ENCODE data around the gene TGOLN2.
"Not testable (repeated sequence)": the region's sequence is repeated elsewhere in the genome, so short reads cannot be mapped to it uniquely, and the experiment has no call there.

The TGOLN2 gene

DNA sequence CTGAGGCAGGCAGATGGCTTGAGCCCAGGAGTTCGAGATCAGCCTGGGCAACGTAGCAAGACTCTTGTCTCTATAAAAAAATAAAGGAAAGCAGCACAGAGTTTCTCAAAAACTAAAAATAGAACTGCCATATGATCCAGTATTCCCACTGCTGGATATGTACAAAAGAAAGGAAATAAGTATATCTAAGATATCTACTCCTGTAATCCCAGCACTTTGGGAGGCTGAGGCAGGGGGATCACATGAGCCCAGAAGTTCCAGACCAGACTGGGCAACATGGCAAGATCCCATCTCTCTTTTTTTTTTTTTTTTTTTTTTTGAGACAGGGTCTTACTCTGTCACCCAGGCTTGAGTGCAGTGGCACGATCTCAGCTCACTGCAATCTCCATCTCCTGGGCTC is 1.9 kb upstream of the TGOLN2 start:
- peaks cover 12 to 20% of the 10 kb centered on the region in 2 donors for H3K4me1 ChIP-seq (ENCODE audit: control insufficient read depth in 2 of 2, insufficient read depth in 1 of 2, low read depth in 1 of 2, low read length in 2 of 2)
- no CpG with 5 or more reads among the region's 3 CpGs for WGBS, 2 donors (ENCODE audit: extremely low coverage in 2 of 2, insufficient read length in 2 of 2, insufficient replicate concordance in 1 of 2)
- H3K9me3 ChIP-seq (replicated peaks in 1 of 2; ENCODE audit: control insufficient read depth in 2 of 2, insufficient read depth in 1 of 2, low read depth in 1 of 2, low read length in 2 of 2); H2AK5ac ChIP-seq (ENCODE audit: low read depth, low read length); H3K9ac ChIP-seq (ENCODE audit: low read depth, low read length, poor library complexity); H3K79me1 ChIP-seq (ENCODE audit: low read depth, low read length); H2BK5ac ChIP-seq (ENCODE audit: low read length); DNase-seq (ENCODE audit: low spot score); H2BK12ac ChIP-seq (ENCODE audit: low read length); H2BK120ac ChIP-seq (ENCODE audit: low read depth, low read length); H3K27me3 ChIP-seq (ENCODE audit: control insufficient read depth in 3 of 3, insufficient read depth in 3 of 3, low read depth in 1 of 3, low read length in 3 of 3); H4K91ac ChIP-seq (ENCODE audit: low read depth, low read length, poor library complexity); H3K18ac ChIP-seq (ENCODE audit: low read length); H3K27ac ChIP-seq (replicated peaks; ENCODE audit: low read length); H2BK15ac ChIP-seq (ENCODE audit: low read length); H3K23ac ChIP-seq (ENCODE audit: low read depth, low read length, poor library complexity); H3K4ac ChIP-seq (ENCODE audit: low read length); H3K14ac ChIP-seq (ENCODE audit: low read length); H3K4me3 ChIP-seq (ENCODE audit: low read length in 2 of 2); H3K4me2 ChIP-seq (ENCODE audit: insufficient read depth, low read length, poor library complexity, severe bottlenecking); H4K8ac ChIP-seq (ENCODE audit: low read depth, low read length); H2AFZ ChIP-seq (ENCODE audit: low read length): not testable (repeated sequence)
- peaks cover 4 to 25% of the 10 kb centered on the region in 2 donors for H3K36me3 ChIP-seq (replicated peaks in 1 of 2; ENCODE audit: control insufficient read depth in 2 of 2, insufficient read depth in 2 of 2, low read length in 2 of 2)

DNA sequence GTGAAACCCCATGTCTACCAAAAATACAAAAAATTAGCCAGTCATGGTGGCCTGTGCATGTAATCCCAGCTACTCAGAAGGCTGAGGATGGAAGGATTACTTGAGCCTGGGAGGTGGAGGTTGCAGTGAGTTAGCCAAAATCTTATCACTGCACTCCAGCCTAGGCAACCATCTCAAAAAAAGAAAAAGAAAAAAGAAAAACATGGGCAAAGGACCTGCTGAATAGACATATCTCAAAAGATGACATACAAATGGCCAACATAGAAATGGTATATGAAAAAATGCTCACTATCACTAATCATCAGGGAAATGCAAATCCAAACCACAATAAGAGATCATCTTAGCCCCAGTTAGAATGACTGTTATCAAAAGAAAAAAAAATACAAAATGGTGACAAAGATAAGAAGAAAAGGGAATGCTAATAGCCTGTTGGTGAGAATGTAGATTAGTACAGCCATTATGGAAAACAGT is 1.4 kb upstream of the TGOLN2 start:
- no peaks in the 10 kb centered on the region for H3K27me3 ChIP-seq (ENCODE audit: control insufficient read depth in 3 of 3, insufficient read depth in 3 of 3, low read depth in 1 of 3, low read length in 3 of 3)
- H2BK15ac ChIP-seq (ENCODE audit: low read length) = no peak overlapping the region
- H3K4me1 ChIP-seq (ENCODE audit: control insufficient read depth in 2 of 2, insufficient read depth in 1 of 2, low read depth in 1 of 2, low read length in 2 of 2) = peaks cover 12 to 20% of the 10 kb centered on the region in 2 donors
- H2AK5ac ChIP-seq (ENCODE audit: low read depth, low read length) = no peak overlapping the region
- no peak overlapping the region for H3K9ac ChIP-seq (ENCODE audit: low read depth, low read length, poor library complexity)
- H4K91ac ChIP-seq (ENCODE audit: low read depth, low read length, poor library complexity) = no peak overlapping the region
- no peak overlapping the region for H3K4me3 ChIP-seq (ENCODE audit: low read length in 2 of 2)
- no peak overlapping the region for H3K27ac ChIP-seq (replicated peaks; ENCODE audit: low read length)
- peaks cover 9% of the 10 kb centered on the region for H3K79me1 ChIP-seq (ENCODE audit: low read depth, low read length)
- peaks cover 8 to 30% of the 10 kb centered on the region in 2 donors for H3K36me3 ChIP-seq (replicated peaks in 1 of 2; ENCODE audit: control insufficient read depth in 2 of 2, insufficient read depth in 2 of 2, low read length in 2 of 2)
- no peak overlapping the region for H3K4ac ChIP-seq (ENCODE audit: low read length)
- H4K8ac ChIP-seq (ENCODE audit: low read depth, low read length) = no peak overlapping the region
- DNase-seq (ENCODE audit: low spot score) = no peak
- no peak overlapping the region for H2BK5ac ChIP-seq (ENCODE audit: low read length)
- H3K23ac ChIP-seq (ENCODE audit: low read depth, low read length, poor library complexity) = no peak overlapping the region
- no peak overlapping the region for H2AFZ ChIP-seq (ENCODE audit: low read length)
- H3K4me2 ChIP-seq (ENCODE audit: insufficient read depth, low read length, poor library complexity, severe bottlenecking) = no peak overlapping the region
- no peak overlapping the region for H3K14ac ChIP-seq (ENCODE audit: low read length)
- no peak overlapping the region for H2BK12ac ChIP-seq (ENCODE audit: low read length)
- H2BK120ac ChIP-seq (ENCODE audit: low read depth, low read length) = no peak overlapping the region
- no peaks in the 10 kb centered on the region for H3K9me3 ChIP-seq (replicated peaks in 1 of 2; ENCODE audit: control insufficient read depth in 2 of 2, insufficient read depth in 1 of 2, low read depth in 1 of 2, low read length in 2 of 2)
- H3K18ac ChIP-seq (ENCODE audit: low read length) = no peak overlapping the region

DNA sequence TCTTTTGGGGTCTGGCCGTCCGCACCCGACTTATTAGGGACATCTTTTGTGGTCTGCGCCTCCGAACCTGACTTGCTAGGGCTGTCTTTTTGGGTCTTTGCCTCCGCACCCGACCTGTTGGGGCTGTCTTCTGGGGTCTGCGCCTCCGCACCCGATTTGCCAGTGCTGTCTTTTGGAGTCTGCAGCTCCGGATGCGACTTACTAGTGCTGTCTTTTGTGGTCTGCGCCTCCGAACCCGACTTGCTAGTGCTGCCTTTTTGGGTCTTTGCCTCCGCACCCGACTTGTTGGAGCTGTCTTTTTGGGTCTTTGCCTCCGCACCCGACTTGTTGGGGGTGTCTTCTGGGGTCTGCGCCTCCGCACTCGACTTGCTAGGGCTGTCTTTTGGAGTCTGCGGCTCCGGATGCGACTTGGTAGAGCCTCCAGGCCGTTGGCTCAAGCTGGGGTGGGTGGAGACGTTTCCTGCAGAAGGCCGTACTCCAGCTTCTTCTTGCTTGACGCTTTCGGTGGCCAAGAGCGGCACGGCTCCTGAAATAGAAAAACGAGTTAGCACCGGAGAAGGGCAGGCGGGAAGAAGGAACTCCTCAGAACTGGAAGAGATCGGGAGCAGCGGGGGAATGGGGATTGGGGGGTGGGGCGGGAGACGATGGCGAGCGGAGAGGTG is 498 bp downstream of the TGOLN2 start:
- no peak overlapping the region for H2BK12ac ChIP-seq (ENCODE audit: low read length)
- WGBS, 2 donors (ENCODE audit: extremely low coverage in 2 of 2, insufficient read length in 2 of 2, insufficient replicate concordance in 1 of 2) = no CpG with 5 or more reads among the region's 41 CpGs
- no peak overlapping the region for H4K8ac ChIP-seq (ENCODE audit: low read depth, low read length)
- peak overlapping the region; percentile 95 for H3K4me2 ChIP-seq (ENCODE audit: insufficient read depth, low read length, poor library complexity, severe bottlenecking)
- H2BK5ac ChIP-seq (ENCODE audit: low read length) = peak overlapping the region; percentile 96
- DNase-seq (ENCODE audit: low spot score) = peak; percentile 33
- peaks cover 14 to 49% of the 10 kb centered on the region in 2 donors for H3K36me3 ChIP-seq (replicated peaks in 1 of 2; ENCODE audit: control insufficient read depth in 2 of 2, insufficient read depth in 2 of 2, low read length in 2 of 2)
- no peak overlapping the region for H4K91ac ChIP-seq (ENCODE audit: low read depth, low read length, poor library complexity)
- H2AFZ ChIP-seq (ENCODE audit: low read length) = peak overlapping the region; percentile 91
- H3K4ac ChIP-seq (ENCODE audit: low read length) = no peak overlapping the region
- no peaks in the 10 kb centered on the region for H3K27me3 ChIP-seq (ENCODE audit: control insufficient read depth in 3 of 3, insufficient read depth in 3 of 3, low read depth in 1 of 3, low read length in 3 of 3)
- H3K4me1 ChIP-seq (ENCODE audit: control insufficient read depth in 2 of 2, insufficient read depth in 1 of 2, low read depth in 1 of 2, low read length in 2 of 2) = peaks cover 12 to 20% of the 10 kb centered on the region in 2 donors
- H3K23ac ChIP-seq (ENCODE audit: low read depth, low read length, poor library complexity) = peak overlapping the region; percentile 96
- H2AK5ac ChIP-seq (ENCODE audit: low read depth, low read length) = peak overlapping the region; percentile 40
- H2BK120ac ChIP-seq (ENCODE audit: low read depth, low read length) = no peak overlapping the region
- no peak overlapping the region for H3K27ac ChIP-seq (replicated peaks; ENCODE audit: low read length)
- H3K9me3 ChIP-seq (replicated peaks in 1 of 2; ENCODE audit: control insufficient read depth in 2 of 2, insufficient read depth in 1 of 2, low read depth in 1 of 2, low read length in 2 of 2) = no peaks in the 10 kb centered on the region
- H3K79me1 ChIP-seq (ENCODE audit: low read depth, low read length) = peaks cover 9% of the 10 kb centered on the region
- peak overlapping the region; percentile 86 for H3K9ac ChIP-seq (ENCODE audit: low read depth, low read length, poor library complexity)
- H2BK15ac ChIP-seq (ENCODE audit: low read length) = no peak overlapping the region
- H3K4me3 ChIP-seq (ENCODE audit: low read length in 2 of 2) = peak overlapping the region; percentile 74 to 93
- peak overlapping the region; percentile 44 for H3K18ac ChIP-seq (ENCODE audit: low read length)
- H3K14ac ChIP-seq (ENCODE audit: low read length) = peak overlapping the region; percentile 92

GRCh38 chr2:85326406-85327159 is 1.2 kb downstream of the TGOLN2 start:
- no peak overlapping the region for H3K14ac ChIP-seq (ENCODE audit: low read length)
- H2AFZ ChIP-seq (ENCODE audit: low read length) = no peak overlapping the region
- peak overlapping the region; percentile 95 for H3K4me2 ChIP-seq (ENCODE audit: insufficient read depth, low read length, poor library complexity, severe bottlenecking)
- H4K8ac ChIP-seq (ENCODE audit: low read depth, low read length) = no peak overlapping the region
- peak overlapping the region; percentile 96 for H3K23ac ChIP-seq (ENCODE audit: low read depth, low read length, poor library complexity)
- no CpG with 5 or more reads among the region's 32 CpGs for WGBS, 2 donors (ENCODE audit: extremely low coverage in 2 of 2, insufficient read length in 2 of 2, insufficient replicate concordance in 1 of 2)
- H3K4ac ChIP-seq (ENCODE audit: low read length) = no peak overlapping the region
- no peak for DNase-seq (ENCODE audit: low spot score)
- peak overlapping the region; percentile 96 for H2BK5ac ChIP-seq (ENCODE audit: low read length)
- H3K4me1 ChIP-seq (ENCODE audit: control insufficient read depth in 2 of 2, insufficient read depth in 1 of 2, low read depth in 1 of 2, low read length in 2 of 2) = peaks cover 12 to 20% of the 10 kb centered on the region in 2 donors
- no peaks in the 10 kb centered on the region for H3K9me3 ChIP-seq (replicated peaks in 1 of 2; ENCODE audit: control insufficient read depth in 2 of 2, insufficient read depth in 1 of 2, low read depth in 1 of 2, low read length in 2 of 2)
- no peak overlapping the region for H4K91ac ChIP-seq (ENCODE audit: low read depth, low read length, poor library complexity)
- H3K4me3 ChIP-seq (ENCODE audit: low read length in 2 of 2) = peak overlapping the region; percentile 74 to 93
- H3K27ac ChIP-seq (replicated peaks; ENCODE audit: low read length) = no peak overlapping the region
- no peaks in the 10 kb centered on the region for H3K27me3 ChIP-seq (ENCODE audit: control insufficient read depth in 3 of 3, insufficient read depth in 3 of 3, low read depth in 1 of 3, low read length in 3 of 3)
- H2BK15ac ChIP-seq (ENCODE audit: low read length) = no peak overlapping the region
- H2BK12ac ChIP-seq (ENCODE audit: low read length) = no peak overlapping the region
- no peak overlapping the region for H2AK5ac ChIP-seq (ENCODE audit: low read depth, low read length)
- H3K79me1 ChIP-seq (ENCODE audit: low read depth, low read length) = peaks cover 9% of the 10 kb centered on the region
- H2BK120ac ChIP-seq (ENCODE audit: low read depth, low read length) = no peak overlapping the region
- H3K9ac ChIP-seq (ENCODE audit: low read depth, low read length, poor library complexity) = no peak overlapping the region
- peaks cover 17 to 56% of the 10 kb centered on the region in 2 donors for H3K36me3 ChIP-seq (replicated peaks in 1 of 2; ENCODE audit: control insufficient read depth in 2 of 2, insufficient read depth in 2 of 2, low read length in 2 of 2)
- H3K18ac ChIP-seq (ENCODE audit: low read length) = no peak overlapping the region
